ENCODE data around the gene FAM229B.
A peak's percentile ranks its signal among the peaks of the same experiment; 100 is the strongest.
"Not testable (repeated sequence)": the region's sequence is repeated elsewhere in the genome, so short reads cannot be mapped to it uniquely, and the experiment has no call there.

The FAM229B gene

GRCh38 chr6:112065426-112065986 is 21.9 kb upstream of the FAM229B start:
- no peak for DNase-seq

GRCh38 chr6:112066606-112067005 is 20.8 kb upstream of the FAM229B start:
- DNase-seq, result no peak

GRCh38 chr6:112081569-112081968 is 5.8 kb upstream of the FAM229B start:
- DNase-seq, result no peak

GRCh38 chr6:112085286-112086065 is 1.9 kb upstream of the FAM229B start:
- no peak for DNase-seq

DNA sequence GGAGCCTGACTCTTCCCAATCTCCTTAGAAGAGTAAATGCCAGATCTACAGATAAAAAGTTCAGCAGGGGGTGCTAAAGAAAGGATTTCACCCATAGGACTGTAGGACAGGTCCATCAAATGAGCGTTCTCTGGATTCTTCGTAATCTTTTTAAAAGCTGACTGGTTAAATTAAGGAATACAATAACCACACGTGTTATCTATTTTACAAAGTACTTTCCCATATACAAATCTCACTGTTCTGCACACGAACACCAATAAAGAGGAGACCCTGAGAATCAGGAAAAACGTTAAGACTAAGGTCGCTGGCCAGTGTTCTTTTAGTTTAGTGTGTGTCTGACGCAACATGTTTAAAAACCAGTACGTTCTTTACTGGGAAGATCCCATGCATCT is 651 bp upstream of the FAM229B start:
- peak; percentile 14 for DNase-seq

GRCh38 chr6:112087916-112088315 is 525 bp downstream of the FAM229B start:
- no peak for DNase-seq

DNA sequence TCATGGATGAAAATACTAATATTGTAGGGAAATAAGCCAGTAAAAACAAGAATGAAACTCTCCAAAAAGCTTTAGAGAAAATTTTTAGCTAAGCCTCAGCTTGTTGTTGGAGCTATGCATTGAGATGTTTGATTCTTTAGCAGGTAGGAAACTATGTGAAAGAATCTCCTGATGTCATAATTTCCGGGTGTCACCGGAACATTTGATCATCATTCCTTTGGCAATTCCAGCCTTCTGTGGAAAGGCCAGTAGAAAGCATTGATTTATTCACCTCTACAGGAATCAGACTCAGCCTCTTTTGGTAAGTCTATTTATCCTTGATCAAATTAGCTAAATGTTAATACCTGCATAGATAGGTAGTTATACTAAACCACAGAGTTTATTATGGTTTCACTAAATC is 9.5 kb downstream of the FAM229B start:
- no peak for DNase-seq

GRCh38 chr6:112100561-112100960 is 13.2 kb downstream of the FAM229B start:
- no peak for DNase-seq

DNA sequence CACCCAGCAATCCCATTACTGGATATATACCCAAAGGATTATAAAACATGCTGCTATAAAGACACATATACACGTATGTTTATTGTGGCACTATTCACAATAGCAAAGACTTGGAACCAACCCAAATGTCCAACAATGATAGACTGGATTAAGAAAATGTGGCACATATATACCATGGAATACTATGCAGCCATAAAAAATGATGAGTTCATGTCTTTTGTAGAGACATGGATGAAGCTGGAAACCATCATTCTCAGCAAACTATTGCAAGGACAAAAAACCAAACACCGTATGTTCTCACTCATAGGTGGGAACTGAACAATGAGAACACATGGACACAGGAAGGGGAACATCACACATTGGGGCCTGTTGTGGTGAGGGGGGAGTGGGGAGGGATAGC is 18.6 kb downstream of the FAM229B start:
- not testable (repeated sequence) for DNase-seq

DNA sequence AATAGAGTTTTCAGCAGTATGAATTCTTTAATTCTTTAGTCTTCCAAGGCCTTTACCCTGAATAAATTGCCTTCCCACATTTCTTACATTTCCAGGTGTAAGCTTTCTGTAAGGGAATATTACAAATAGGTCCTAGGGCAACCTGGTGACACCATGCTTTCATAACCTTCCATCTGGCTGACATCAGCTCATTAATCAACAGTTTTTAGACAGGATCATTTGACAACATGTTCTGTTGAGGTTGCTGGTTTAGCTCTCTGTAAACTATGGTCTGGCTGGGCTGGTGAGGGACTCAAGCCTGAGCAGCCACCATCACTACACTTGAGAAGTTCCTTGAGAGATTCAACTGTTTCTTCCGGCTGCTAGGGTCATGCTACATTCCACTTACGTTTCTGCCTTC is 19.2 kb downstream of the FAM229B start:
- no peak for DNase-seq

DNA sequence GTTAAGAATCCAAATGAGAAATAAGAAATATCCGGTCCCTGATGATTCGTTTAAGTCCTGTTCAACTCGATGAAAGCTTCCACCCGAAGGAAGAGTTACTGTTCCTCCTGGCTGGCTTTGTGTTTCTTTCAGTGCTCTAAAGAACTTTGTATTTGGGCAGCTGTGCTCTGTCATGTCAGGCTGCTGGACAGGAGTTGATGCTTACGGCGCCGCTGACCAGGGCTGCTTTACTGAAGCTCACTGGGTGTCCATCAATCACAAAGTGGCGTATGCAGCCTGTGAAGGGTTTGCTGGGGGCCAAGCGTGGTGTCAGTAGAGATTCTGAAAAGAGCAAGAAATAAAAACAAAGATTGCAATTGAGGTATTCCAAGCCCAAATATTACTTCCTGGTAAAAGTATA is 21.9 kb downstream of the FAM229B start:
- no peak for DNase-seq

GRCh38 chr6:112113431-112113830 is 26.0 kb downstream of the FAM229B start:
- DNase-seq, result peak; percentile 19

GRCh38 chr6:112113918-112114317 is 26.5 kb downstream of the FAM229B start:
- no peak for DNase-seq

GRCh38 chr6:112114577-112115223 is 27.3 kb downstream of the FAM229B start:
- DNase-seq, result no peak

GRCh38 chr6:112116221-112116620 is 28.8 kb downstream of the FAM229B start:
- no peak for DNase-seq

GRCh38 chr6:112117554-112117953 is 30.2 kb downstream of the FAM229B start:
- no peak for DNase-seq

- DNase-seq, result no peak
Measured at GRCh38 chr6:112118034-112118433, 30.6 kb downstream of the FAM229B start.

DNA sequence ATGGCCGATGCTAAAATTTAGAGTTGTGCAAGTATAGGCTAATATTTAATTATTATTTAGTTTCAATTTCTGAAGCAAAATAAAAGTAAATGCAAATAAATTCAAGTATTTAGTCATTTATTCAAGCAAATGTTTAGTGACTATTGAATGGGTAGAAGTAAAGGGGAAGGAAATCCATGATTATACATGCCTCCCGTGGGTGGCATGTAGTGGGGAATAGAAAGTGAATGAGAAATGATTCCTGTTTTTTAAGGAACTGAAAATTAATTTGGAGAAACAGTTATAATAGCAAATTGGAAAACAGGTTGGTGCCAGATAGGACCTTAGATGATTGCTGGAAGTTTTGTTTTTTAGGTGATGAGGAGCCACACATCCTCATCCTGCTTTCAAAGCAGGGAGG is 35.4 kb downstream of the FAM229B start:
- DNase-seq, result no peak

- DNase-seq, result no peak
Measured at GRCh38 chr6:112123982-112124381, 36.6 kb downstream of the FAM229B start.

GRCh38 chr6:112128208-112128607 is 40.8 kb downstream of the FAM229B start:
- no peak for DNase-seq

- no peak for DNase-seq
Measured at GRCh38 chr6:112130878-112131277, 43.5 kb downstream of the FAM229B start.

DNA sequence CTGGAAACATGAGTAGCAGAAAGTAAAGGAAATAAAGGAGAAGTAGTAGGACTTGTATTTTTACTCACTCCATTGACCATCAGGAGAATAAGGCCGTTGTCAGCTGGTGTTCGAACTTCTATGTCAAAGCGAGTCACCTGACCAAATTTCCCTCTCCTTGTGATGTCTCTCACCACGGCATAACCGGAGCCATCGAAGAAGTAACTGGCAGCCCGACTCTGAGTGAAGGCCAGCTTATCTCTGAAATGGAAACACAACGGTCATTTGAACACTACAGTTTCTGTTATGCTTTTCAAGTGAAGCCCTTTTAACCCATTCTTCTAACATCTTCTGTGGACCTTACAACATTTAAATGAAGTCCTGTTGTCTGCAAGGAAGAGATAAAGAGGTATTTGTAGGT is 51.7 kb downstream of the FAM229B start:
- no peak for DNase-seq

DNA sequence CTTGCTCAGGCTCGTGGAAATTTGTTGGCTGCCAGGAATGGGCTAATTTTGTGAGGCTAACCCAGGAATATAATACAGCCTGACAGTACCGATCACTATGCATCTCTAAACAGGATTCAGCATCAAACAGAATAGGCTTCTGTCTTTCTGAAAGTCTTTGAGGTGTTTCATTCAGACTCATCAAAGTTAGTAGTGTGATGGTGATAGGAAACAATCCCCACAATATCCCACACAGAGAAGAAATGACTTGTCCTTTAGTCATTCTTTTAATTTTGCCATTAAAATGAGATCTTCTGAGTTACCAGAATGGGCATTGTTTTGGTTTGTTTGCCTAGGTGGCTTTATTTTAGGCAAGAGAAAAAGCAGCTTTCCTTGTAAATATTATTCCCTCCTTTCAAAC is 54.3 kb downstream of the FAM229B start:
- no peak for DNase-seq

Measured in midbrain (tissue), 1 donor.